ENCODE data around the gene ABHD12B. TPM values are rescaled to one million over a fixed set of nuclear protein-coding genes. Genes with fewer than 3 reads are reported as not detected.
"Not testable (repeated sequence)": the region's sequence is repeated elsewhere in the genome, so short reads cannot be mapped to it uniquely, and the experiment has no call there.

Gene ABHD12B
- polyA plus RNA-seq, 3 donors, result 0.33 to 0.83 (median 0.62) TPM

DNA sequence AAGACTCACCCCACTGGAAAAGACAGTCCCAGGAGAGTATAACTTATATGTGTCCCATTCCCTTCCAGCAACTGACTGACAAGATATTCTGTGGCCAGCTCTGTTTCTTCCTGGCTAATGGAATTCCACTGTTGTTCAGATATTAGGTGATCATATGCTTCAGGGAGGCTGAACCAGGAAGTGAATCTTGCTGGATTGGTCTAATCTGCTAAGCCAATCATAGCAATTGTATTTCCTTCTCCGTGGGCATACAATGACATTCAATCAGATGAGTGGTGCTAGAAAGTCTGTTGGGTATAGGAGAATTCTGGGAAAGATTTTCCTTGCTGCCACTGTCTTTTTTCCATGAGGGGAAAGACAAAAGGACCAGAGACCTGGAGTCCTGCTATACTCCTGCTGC lies 60.3 kb downstream of the ABHD12B start:
- no peak for DNase-seq (ENCODE audit: low read depth in 3 of 3, low spot score in 2 of 3)

DNA sequence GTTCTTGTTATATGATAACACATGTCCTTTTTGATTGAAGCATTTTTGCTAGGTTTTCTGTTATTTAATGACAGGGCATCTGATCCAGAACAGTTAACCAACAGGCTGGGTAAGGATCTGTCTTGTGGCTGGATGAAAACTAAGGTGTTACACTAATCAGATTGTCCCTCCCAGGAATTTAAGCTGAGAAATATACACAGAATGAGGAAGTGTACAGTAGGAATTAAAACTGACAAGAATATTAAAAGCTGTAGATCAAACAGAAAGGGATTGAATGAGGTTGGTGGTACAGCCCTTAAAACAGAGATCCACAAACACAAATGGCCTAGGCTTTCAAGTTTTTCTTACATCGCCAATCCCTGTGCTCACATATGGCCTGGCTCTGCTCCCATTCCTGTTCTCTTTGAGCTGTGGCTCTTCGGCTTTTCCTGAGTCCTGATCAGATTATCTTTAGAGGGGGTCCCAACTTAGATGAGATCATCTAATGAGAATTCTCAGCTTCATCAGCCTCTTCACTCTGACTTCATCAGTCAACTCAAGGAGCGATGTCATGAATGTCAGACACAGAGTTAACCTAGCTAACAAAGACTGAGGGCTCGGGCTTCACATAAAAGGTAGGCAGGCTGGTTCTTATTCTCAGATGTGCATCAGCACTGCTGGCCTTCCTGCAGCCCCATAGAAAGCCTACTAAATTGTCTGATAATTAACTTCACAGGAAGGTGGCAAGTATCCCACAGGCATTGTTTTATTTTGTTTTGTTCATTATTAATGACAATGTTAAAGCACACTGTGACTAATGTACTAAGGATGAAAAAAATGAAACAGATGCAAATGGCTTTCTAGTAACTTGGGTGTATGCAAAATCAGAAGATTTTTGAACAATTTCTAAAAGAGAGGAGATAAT lies 61.0 kb downstream of the ABHD12B start:
- DNase-seq (ENCODE audit: low read depth in 3 of 3, low spot score in 2 of 3), result no peak

DNA sequence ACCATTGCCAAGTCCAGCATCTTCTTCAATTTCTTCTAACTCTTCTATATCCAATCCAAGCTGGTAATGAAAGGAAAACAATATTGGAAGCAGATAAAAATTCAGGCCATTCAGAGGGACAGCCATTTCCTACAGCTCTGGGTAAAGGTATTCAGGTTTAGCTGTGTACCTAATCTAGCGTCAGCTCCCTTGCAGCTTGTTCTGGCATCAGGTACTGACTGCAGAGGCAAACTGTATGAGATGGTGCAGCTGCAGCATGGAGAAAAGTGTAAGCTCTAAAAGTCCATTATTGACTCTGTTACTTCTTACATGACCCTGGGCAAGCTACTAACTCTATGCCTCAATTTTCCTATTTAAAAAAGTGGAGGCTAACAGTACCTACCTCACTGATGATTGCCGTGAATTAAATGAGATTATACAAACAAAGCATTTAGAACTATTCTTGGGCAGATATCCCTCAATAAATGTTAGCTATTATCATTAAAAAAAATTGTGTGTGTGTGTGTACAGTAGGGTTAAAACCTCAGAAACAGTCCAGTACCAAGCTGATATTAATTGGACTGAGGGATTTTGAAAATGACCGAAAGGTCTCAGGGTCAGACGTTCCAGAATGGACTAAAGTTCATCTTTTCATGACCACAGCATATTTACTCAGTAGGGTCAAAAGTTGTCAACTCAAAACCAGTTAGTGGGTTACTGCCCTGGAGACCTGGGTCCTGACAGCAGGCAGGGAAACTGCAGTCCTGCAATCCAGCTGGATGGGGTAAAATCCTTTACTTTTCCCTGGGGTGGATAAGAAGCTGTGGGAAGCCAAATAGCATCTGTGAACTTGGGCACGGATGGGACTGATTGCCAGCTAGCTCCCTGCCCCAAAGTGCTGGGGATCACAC lies 63.5 kb downstream of the ABHD12B start:
- no peak for DNase-seq (ENCODE audit: low read depth in 3 of 3, low spot score in 2 of 3)

DNA sequence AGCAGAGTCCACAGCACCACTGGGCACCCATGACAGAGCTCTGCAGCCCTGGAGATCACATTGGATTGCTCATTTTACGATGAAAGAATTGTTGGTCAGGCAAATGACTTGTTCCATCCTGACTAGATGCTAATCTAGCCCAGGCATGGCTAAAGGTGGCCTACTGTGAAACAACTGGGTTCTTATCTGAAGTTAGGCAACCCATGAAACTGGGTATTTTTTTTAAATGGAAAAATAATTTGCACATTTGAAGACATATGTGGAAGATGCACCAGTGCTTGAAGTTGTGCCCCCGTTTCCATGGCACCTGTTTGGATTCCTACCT lies 64.1 kb downstream of the ABHD12B start:
- no peak for DNase-seq (ENCODE audit: low read depth in 3 of 3, low spot score in 2 of 3)

DNA sequence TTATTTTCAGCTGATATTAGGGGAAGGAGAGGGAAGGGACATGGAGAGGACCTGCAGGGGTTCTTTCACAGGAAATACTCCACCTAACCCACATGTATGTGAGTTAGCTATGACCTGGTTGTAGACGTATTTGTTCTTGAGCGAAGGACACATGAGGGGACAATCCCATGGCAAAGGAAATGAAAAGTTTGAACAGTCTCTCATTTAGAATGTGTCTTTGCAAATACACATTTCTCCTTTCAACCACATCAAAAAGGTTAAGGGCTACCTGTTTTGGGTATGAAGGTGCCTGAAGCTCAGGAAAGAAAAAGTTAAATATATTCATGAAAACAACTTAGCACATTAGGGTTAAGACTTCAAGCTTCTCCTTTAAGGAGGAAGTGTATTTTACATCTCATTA lies 65.0 kb downstream of the ABHD12B start:
- no peak for DNase-seq (ENCODE audit: low read depth in 3 of 3, low spot score in 2 of 3)

DNA sequence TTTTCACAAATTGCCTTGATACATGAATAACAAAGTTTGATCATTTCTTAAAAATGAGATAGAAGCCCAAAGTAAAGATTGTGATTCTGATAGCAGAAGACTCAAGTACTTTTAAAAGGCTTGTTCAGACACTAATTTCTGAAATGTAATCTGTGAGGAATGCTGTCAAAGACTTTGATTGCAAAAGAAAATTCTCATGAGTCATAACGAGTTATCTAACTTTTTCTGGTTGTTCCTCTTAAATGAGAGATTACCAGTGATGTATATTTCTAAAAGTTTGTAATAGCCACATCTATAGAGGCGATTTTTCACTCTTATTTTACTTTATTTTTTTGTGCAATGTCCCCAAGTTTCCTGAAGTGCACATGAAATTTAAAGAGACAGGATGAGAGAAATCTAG lies 65.5 kb downstream of the ABHD12B start:
- no peak for DNase-seq (ENCODE audit: low read depth in 3 of 3, low spot score in 2 of 3)

DNA sequence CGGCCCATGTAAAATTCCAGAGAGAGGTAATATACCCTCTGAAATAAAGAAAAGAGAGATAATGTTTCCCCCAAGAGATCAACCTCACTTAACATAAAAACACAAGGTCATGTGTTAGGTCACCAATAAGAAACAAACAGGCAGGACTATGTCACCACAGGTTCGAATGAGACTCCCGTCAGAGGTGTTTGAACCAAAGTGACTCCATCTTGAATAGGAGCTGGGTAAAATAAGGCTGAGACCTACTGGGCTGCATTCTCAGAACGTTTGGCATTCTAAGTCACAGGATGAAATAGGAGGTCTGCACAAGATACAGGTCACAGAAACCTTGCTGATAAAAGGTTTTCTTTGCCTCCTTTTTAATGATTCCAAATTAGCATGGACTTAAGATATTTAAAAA lies 65.9 kb downstream of the ABHD12B start:
- DNase-seq (ENCODE audit: low read depth in 3 of 3, low spot score in 2 of 3), result no peak

DNA sequence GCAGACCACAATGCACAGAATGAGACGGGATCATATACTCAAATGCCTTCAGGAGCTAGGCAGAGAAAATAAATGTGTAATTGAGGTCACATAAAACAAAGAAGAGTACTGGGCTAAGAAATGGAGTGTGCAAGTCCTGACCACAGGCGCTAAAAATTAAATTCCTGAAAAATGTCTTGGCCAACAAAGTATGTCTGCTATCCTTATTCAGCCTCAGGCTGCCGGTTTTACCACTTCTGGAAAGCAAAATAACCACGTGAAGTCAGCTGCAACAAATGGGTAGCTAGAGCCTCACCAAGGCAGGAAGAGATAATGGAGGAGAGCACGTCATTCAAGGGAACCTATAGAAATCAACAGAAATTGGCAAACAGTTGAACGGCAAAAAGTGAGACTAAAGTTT lies 69.3 kb downstream of the ABHD12B start:
- no peak for DNase-seq (ENCODE audit: low read depth in 3 of 3, low spot score in 2 of 3)

DNA sequence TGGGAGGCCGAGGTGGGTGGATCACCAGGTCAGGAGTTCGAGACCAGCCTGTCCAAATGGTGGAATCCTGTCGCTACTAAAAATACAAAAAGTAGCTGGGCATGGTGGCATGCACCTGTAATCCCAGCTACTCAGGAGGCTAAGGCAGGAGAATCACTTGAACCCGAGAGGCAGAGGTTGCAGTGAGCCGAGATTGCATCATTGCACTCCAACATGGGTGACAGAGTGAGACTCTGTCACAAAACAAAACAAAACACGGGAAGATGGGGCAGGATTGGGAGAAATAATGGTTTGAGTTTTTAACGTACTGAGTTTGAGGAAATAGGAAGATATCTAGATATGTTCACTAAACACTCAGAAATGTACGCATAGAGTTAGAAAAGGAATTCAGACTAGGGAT lies 69.8 kb downstream of the ABHD12B start:
- not testable (repeated sequence) for DNase-seq (ENCODE audit: low read depth in 3 of 3, low spot score in 2 of 3)

DNA sequence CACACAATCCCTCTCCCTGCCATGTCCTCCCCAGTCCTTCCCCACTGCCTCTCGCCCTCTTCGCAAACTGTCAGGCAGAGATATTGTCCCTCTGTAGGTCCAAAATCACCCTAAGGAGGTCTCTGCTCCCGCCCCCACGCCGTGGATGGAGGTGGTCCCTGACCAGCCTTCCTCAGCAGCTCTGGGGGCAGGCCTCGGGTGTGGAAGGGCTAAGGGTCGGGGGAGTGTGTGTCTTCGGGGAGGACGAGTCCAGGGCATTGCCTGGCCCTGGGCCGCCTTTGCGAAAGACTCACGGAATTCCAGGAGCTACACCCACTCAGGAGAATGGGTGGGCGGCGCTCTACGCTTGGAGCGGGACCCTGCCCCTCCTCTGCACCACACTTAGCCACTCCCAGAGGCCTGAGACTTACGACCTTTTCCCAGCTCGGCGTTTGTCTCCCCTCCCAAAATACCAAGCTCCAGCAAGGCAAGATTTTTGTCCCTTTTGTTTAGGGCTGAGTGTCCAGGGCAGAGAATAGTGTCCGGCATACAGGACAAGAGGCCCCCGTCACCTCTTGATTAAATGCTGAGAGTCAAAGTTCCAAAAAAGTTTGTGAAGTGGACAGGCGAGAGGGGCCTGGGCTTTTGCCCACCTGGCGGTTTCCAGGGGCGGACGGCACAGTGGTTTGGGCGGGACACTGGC lies 71.5 kb downstream of the ABHD12B start:
- DNase-seq (ENCODE audit: low read depth in 3 of 3, low spot score in 2 of 3), result no peak

DNA sequence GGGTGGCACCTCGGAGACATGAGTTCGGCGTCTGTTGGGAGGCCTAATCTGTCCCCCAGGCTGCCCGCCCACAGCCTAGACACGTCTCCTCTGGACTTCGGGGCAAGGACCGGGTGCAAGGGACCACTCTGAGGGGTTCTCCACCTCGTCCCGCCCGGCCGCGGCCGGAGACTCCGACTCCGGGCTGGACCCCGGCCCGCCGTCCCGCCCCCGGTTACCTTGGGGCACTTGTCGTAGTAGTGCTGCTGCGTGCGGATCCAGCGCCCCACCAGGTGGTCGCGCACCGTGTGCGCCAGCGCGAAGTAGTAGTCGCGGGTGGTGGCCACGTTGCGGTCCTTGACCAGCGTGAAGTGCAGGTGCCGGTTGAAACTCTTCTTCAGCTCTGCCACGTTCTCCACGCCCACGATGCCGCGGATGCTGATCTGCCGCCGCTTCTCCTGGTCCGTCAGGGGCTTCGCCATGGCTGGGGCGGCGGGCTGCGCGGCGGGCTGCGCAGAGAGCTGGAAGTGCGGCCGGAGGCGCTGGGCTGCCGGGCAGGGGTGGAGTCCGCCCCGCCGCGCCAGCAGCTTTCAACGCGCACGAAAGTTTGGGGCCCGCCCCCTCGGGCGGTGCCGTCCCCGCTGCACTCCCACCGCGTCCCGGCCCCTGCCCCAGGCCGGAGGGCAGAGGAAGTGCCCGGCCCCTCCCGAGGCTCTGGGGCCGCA lies 72.2 kb downstream of the ABHD12B start, which contains the start of gene PYGL:
TSS of gene PYGL (minus strand) at position 541 of the 704 bp plus-strand sequence. CDS start at position 461, 80 bp downstream.
- no peak for DNase-seq (ENCODE audit: low read depth in 3 of 3, low spot score in 2 of 3)

DNA sequence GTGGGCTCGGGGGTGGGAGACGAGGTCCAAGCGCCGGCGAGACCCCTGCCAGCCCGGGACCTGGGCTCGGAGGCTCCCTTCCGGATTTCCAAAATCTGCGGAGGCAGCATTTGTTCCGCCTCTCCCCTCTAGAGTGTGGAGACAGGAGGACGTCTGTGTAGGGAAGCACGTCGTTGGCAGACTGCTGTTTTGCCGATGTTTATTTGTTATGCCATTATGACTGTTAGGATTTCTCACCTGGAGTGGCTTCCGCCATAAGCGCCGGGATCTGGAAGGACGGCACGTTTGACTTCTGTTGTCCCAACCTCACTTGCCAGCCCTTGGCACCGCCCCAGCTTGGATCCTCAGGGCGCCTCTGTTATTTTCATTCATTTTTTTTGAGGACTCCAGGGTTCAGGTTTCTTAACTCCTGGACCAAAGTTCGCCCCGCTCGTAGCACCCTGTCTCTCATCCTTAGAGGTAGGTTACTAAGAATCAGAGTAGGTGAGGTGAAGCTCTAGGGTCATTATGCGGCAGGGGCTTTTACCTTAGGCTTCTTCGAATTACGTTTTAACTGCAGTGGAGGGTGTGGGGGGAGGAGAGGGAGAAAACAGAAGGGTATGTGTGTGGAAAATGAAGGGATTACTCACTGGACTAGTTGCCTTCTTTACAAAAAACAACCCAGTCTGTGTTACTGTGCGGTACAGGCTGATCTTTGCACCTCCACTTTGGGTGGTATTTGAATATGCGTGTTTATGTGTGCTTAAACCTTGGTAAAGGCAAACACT lies 73.0 kb downstream of the ABHD12B start:
- no peak for DNase-seq (ENCODE audit: low read depth in 3 of 3, low spot score in 2 of 3)

DNA sequence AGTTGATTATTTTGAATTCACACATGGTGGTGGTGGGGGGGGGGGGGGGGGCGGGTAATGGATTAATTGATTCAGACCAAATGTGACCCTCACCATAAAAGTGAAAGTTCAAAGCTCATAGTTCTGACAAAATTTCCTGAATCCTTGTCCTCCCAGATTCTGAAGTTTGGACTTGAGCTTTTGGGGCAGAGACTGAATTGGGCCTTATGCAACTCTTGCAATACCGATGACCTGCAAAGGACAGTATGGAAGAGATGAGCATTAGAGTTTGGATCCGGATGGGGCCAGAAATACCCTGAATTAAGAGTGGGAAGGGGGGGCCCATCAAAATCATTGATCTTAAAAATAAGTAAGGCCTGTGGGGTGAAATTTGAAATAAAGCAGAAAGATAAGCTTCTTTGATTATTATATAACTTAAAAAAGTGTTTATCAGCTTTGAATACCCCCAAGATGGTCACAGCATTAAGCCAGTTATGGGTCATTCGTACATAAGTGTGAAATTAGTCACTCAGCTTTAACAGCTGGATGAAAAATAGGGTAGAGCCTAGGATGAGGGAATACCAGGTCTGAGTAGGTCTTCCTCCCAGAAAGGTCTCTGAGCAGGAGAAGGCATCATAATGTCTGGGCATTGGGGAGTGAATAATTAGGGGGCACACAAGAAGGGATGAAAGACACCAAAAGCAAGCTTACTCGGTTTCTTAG lies 74.5 kb downstream of the ABHD12B start:
- DNase-seq (ENCODE audit: low read depth in 3 of 3, low spot score in 2 of 3), result no peak

DNA sequence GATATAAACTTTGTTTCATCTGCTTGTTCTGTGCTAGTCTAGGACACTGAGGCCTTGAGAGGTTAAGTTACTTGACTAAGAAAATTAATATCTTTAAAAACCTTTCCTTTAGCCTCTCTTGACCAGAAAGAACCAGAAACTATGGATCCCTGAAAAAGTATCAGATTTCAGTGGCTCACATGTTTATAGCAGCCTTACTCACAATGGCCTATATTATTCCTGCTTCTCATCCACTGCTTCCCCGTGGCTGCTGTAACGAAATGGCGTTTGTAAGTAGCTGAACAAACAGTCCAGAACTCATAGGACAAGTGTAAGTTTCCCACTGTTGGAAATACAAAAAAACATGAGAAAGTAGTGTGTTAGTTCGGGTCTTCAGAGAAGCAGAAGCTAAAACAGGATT lies 75.6 kb downstream of the ABHD12B start:
- DNase-seq (ENCODE audit: low read depth in 3 of 3, low spot score in 2 of 3), result no peak

DNA sequence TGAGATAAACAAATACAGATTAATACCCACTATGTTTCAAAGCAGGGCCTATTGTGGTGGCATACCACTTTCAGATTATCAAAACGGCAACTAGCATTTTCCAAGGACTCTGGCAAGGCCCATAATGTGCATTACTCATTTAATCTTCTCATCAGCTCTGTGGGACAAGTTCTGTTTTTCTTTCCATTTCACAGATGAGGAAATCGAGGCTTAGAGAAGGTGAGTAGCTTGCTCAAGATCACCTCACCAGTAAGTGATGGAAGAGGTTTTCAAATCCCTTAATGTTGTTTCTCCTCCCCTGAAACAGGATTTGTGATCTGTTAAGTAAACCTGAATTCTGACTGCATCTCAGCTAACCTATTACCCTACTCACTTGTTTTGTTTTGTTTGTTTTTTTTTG lies 76.4 kb downstream of the ABHD12B start:
- no peak for DNase-seq (ENCODE audit: low read depth in 3 of 3, low spot score in 2 of 3)

DNA sequence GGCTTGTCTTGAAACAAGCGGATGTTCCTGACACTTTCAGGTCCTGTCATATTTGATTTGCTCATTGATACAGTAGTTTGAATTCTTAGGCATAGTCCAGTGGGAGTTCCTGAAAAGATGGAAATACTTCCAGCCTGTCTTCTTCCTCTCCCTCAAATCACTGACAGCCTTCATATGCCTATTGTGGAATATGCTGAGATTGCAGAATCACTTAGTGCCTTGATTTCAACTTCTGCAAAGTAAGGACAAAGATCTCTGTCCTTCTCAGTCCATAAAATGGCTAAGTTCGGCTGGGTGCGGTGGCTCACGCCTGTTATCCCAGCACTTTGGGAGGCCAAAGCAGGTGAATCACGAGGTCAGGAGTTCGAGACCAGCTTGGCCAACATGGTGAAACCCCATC lies 79.2 kb downstream of the ABHD12B start:
- no peak for DNase-seq (ENCODE audit: low read depth in 3 of 3, low spot score in 2 of 3)

DNA sequence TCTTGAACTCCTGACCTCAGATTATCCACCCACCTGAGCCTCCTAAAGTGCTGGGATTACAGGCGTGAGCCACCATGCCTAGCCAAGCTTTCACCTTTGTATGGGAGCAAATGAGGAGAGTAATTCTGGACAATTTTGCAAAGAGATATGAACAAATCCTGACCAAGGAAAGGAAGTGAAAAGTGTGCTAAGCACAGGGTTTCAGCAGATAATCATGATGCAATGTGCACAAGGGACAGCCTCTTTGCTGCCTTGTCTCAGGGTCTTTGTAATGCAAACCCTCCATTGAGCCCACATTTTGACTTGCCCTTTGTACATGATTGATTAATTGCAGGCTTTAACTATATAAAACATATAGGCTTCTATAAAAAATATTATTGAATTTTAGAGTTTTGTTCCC lies 81.6 kb downstream of the ABHD12B start:
- no peak for DNase-seq (ENCODE audit: low read depth in 3 of 3, low spot score in 2 of 3)

All from right renal cortex interstitium (tissue), 3 donors.